NCI-H1092 treated with DMSO at 0.1 percent for 48 hours (cell line): ENCODE measurements around the gene SUPT4H1.
A peak's percentile ranks its signal among the peaks of the same experiment; 100 is the strongest.

ENCODE experiments used
- DNase-seq: peaks from one replicate; lab custom pipeline; 2025; lab: John Stamatoyannopoulos, UW

The SUPT4H1 gene

GRCh38 chr17:58329035-58329809 is 22.8 kb downstream of the SUPT4H1 start:
- DNase-seq, result no peak

- DNase-seq, result no peak
Observed at GRCh38 chr17:58328195-58329034, 23.6 kb downstream of the SUPT4H1 start, which contains the start of gene TSPOAP1. TSPOAP1 (minus strand) TSS chr17:58328795; CDS start chr17:58327920, 875 bp downstream.

GRCh38 chr17:58327363-58328194 is 24.4 kb downstream of the SUPT4H1 start:
- no peak for DNase-seq

DNA sequence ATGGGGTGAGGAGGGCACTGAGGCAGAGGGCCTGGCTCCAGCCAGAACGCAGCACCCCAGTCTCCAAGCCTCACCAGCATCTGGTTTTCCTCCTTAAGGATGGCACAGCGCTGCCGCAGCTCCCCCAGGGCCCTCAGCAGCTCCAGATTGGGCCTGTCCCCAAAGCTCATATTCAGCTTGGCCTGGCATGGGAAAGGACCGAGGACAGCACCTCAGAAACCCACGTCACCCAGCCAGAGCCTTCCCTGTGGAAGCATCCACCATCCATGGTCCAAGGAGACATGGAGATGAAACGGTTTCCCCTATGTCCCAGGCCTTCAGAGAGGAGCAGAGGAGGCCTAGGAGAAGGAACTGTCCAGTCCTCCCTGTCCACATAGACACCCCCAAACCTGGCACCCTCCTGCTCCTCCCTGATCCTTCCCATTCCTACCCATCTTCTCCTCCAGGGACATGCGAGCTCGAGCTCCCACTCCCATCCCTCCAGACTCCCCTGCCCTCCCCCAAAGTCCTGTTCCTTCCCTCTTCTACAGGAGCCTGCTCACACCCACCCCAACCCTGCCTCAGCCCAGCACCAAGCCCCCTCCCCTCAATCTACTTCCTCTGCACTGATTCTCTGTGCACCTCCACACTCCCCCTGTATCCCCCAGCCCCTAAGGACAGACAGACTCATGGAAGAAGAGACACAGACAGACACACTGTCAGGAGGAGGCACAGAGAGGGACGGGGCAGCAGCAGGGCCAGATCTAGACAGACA is 25.2 kb downstream of the SUPT4H1 start:
- DNase-seq, result no peak

DNA sequence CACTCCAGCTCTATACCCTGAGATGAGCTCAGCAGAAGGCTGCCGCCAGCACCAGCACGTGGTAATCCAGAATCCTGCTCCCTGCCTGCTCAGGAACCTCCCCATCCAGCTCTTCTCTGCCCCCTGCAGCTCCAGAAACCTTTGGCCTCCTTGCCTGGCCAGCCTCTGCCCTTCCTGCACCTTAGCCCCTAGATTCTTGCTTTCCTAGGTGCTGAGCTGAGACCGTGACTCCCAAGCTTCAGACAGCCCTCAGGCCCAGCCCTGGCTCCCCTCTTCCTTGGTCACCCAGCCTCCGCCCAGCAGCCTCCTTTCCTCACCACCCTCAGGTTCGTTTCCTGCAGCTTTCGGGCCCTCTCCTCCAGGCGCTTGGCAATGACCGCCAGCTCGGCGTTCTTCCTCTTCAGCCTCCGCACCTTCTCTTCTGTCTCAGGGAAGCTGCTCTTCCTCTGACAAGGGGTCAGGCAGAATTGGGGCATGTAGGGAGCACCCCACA is 26.0 kb downstream of the SUPT4H1 start:
- DNase-seq, result no peak

- no peak for DNase-seq
Observed at GRCh38 chr17:58325289-58325726, 26.7 kb downstream of the SUPT4H1 start.

DNA sequence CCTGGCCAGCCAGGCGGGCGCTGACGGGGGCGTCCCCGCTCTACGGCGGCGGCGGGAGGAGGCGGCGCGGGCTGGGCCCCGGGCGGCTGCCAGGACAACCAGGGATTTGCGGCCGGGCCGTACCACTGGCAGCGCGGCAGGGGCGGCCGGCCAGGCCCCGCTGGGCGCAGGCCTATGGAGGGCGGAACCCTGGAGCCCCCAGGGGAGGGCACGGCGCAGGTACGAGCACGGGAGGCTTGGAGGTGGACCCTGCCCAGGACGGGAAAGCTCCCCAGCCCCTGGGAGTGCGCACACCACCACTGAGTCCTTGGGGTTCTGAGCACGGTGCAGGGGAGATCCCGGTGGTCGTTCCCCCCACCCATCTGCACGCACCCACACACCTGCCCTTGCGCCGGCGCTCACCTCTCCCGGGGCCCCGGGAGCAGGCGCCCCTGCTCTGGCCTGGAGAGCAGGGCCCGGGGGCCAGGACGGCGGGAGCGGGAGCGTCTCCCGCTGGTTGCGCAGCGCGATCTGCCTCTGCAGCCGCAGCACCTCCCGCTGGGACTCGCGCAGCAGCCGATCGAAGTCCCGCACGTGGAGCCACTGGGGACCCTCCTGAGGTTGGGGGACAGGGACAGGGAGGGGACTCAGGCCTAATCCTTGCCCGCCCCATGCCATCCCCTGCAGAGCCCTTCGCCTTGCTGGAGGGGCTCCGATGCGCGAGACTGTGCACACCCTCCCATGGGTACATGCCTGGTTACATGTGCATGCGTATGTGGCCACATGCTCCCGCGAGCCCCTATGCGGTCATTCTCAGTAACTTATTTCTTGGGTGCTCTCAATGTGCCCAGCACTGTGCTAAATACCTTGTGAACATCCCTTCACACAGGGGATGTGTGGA is 27.4 kb downstream of the SUPT4H1 start:
- DNase-seq, result peak; percentile 30

DNA sequence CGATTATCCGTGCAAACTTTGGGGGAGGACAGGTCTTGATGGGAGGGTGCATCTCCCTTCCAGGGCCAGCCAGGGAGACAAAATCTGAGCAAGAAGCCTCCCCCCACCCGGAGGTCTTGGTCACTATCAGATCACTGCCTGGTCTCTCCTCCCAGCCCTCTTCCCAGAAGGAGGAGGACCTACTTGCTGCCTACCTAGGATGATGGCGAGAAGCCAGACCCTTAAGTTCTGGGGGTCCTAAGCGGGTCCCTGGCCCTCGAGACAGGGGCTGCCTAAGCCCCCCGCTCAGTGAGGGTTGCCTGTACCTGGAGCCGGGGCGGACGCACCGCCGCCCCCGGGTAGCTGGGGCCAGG is 28.0 kb downstream of the SUPT4H1 start:
- DNase-seq, result no peak

GRCh38 chr17:58323366-58324055 is 28.5 kb downstream of the SUPT4H1 start:
- no peak for DNase-seq

GRCh38 chr17:58322581-58323185 is 29.3 kb downstream of the SUPT4H1 start:
- DNase-seq, result no peak

- DNase-seq, result no peak
Observed at GRCh38 chr17:58321571-58322525, 30.2 kb downstream of the SUPT4H1 start.

GRCh38 chr17:58320570-58321323 is 31.3 kb downstream of the SUPT4H1 start:
- no peak for DNase-seq

DNA sequence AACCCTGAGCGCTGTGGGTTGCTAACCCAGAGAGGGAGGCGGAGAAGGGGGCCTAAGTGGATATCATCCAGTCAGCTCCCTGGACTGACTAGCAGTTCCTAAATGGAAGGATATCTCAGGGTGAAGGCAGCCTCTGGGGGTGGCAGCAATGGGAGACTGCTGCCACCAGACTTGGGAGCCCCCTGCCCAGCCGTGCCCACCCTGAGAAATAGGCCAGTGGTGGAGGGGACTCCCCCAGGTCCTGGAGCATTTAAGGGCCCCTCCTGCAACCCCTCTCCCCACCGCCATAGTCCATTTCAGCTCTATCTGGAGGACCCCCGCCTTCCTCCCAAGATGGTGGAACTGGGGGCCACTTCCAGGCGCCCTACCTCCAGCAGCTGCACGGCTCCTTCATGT is 31.8 kb downstream of the SUPT4H1 start:
- DNase-seq, result no peak

- DNase-seq, result no peak
Observed at GRCh38 chr17:58319173-58320162, 32.5 kb downstream of the SUPT4H1 start.

DNA sequence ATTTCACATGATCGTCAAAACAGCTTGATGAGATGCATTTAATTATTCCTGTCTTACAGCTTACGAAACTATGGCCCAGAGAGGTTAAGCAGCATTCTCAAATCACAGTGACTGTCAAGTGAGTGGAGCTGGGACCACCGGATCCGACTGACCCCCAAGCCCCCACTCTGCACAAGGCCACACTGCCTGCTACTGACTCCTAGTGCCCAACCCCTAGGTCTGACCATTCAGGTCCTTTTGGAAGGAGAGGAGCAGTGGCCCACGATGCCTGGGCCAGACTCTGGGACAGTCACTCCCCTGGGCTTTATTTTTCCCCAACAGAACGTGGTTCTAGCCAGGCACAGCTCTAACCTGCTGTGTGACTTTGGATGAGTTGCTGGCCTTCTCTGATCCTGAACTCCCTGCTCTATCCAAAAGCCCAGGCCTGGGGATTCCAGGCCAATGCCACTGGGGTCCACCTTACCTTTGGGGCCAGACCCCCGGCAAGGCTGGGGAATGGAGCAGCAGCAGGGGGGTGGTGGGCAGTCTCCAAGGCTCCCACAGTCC is 33.3 kb downstream of the SUPT4H1 start:
- no peak for DNase-seq

GRCh38 chr17:58318065-58318481 is 33.9 kb downstream of the SUPT4H1 start:
- DNase-seq, result no peak
